GM12864 (cell line): Measurements from ENCODE around the gene NEAT1.
A peak's percentile ranks its signal among the peaks of the same experiment; 100 is the strongest.

Source experiments
- DNase-seq: peaks from one replicate; pipeline ENCODE4 v3.0.0-alpha.2; 2011; ENCODE audit warnings: low read depth
- H3K4me3 ChIP-seq: 2 replicates; pipeline ENCODE4 v1.5.1; 2011; ENCODE audit warnings: mild to moderate bottlenecking, low read depth, low read length, control low read depth
- TF ChIP-seq, protein P1 (sequence below): IDR thresholded peaks from 2 replicates; pipeline ENCODE4 v1.5.1; 2011; ENCODE audit warnings: low read depth, mild to moderate bottlenecking, moderate library complexity, low read length, control low read depth, inconsistent platforms; ENCODE audit errors: missing control alignments

Gene NEAT1

DNA sequence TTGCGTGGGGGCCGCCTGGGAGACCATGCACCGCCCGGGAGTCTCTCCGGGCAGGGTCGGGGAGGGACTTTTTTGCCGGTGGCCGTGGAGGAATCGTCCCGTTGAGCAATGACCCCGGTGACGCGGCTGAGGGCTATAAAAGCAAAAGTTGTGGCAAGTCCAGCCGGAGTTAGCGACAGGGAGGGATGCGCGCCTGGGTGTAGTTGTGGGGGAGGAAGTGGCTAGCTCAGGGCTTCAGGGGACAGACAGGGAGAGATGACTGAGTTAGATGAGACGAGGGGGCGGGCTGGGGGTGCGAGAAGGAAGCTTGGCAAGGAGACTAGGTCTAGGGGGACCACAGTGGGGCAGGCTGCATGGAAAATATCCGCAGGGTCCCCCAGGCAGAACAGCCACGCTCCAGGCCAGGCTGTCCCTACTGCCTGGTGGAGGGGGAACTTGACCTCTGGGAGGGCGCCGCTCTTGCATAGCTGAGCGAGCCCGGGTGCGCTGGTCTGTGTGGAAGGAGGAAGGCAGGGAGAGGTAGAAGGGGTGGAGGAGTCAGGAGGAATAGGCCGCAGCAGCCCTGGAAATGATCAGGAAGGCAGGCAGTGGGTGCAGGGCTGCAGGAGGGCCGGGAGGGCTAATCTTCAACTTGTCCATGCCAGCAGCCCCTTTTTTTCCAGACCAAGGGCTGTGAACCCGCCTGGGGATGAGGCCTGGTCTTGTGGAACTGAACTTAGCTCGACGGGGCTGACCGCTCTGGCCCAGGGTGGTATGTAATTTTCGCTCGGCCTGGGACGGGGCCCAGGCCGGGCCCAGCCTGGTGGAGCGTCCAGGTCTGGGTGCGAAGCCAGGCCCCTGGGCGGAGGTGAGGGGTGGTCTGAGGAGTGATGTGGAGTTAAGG lies at the start of gene NEAT1:
Gene NEAT1, plus strand, starts transcription at position 166 of the 883 bp plus-strand sequence.
- TF ChIP-seq, protein P1, sequence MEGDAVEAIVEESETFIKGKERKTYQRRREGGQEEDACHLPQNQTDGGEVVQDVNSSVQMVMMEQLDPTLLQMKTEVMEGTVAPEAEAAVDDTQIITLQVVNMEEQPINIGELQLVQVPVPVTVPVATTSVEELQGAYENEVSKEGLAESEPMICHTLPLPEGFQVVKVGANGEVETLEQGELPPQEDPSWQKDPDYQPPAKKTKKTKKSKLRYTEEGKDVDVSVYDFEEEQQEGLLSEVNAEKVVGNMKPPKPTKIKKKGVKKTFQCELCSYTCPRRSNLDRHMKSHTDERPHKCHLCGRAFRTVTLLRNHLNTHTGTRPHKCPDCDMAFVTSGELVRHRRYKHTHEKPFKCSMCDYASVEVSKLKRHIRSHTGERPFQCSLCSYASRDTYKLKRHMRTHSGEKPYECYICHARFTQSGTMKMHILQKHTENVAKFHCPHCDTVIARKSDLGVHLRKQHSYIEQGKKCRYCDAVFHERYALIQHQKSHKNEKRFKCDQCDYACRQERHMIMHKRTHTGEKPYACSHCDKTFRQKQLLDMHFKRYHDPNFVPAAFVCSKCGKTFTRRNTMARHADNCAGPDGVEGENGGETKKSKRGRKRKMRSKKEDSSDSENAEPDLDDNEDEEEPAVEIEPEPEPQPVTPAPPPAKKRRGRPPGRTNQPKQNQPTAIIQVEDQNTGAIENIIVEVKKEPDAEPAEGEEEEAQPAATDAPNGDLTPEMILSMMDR, result no peak
- H3K4me3 ChIP-seq, result peak within 1 kb of the TSS; percentile 97
- peak; percentile 93 for DNase-seq

DNA sequence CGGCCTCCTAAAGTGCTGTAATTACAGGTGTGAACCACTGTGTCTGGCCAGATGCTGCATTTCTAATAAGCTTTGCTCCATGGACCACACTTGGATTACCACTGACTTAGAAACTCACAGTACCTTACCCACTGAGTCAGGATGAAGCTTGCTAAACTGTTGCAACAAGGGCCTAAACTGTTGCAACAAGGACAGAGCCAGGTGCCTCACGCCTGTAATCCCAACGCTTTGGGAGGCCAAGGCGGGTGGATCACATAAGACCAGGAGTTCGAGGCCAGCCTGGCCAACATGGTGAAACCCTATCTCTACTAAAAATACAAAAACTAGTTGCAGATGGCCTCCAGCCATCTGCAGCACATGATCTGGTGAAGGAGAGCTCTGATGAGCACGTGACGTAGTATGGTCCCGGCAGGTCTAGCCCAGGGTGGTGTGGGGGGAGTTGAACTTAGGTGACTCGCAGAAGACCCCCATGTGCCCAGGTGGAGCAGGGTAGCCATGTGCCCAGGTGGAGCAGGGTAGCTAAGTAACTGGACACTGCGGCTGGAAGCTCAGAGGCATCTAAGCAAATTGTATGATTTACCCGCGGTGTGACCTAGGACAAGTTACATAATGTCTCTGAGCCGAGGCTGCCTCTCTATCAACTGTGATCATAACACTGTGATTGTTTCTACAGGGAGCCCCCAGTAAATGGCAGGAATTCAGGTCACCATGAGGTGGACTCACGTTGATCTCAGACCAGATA lies 48.6 kb upstream of the NEAT1 start:
- TF ChIP-seq, protein P1, result no peak
- H3K4me3 ChIP-seq, result no peak overlapping the region
- no peak for DNase-seq

DNA sequence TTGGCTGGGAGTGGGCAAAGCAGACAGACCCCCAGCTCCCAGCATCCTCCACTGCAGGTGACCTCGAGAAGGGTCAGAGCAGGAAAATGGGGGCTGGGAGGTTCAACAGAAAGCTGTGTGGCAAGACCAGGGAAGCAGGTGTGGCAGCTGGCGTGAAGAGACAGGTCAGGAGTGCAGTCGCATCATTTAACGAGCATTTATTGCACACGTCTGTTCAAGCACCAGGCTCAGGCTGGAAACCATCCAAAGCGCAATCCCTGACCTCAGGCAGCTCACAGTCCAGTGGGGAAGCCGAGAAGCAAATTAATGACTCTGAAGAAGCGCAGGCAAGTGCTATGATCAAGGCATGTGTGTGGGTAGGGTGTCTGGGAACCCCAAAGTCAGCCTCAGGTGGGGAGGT lies 47.6 kb upstream of the NEAT1 start:
- TF ChIP-seq, protein P1, result no peak

DNA sequence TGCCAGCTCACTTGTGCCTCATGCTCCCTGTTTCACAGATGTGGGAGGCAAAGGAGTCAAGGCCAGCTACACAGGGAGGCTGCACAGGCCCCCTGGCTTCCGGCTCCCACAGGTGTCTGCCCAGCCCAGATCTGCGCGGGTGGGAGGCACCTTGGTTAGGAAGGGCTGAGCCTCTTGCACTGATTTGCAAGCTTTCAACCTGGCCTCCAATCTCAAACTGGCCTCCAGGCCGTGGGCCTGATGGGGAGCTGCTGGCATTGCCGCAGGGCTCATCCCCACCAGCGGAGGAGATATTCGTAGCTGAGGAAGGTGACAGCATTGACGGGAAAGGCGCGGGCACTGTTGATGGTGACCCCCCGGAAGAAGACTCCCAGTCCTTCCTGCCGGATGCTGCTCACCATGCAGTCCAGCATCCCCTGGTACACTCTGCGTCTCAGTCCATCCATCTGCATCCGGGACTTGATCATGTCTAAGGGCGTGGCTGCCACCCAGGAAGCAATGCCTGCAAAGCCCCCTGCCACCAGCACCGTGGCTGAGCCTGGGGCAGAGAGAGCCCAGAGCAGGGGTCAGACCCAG lies 46.4 kb upstream of the NEAT1 start:
- TF ChIP-seq, protein P1, result no peak
- DNase-seq, result no peak
- H3K4me3 ChIP-seq, result no peak overlapping the region

More for the DNA sequence above, 47.6 kb upstream of the NEAT1 start:
- DNase-seq, result no peak
- H3K4me3 ChIP-seq, result no peak overlapping the region

DNA sequence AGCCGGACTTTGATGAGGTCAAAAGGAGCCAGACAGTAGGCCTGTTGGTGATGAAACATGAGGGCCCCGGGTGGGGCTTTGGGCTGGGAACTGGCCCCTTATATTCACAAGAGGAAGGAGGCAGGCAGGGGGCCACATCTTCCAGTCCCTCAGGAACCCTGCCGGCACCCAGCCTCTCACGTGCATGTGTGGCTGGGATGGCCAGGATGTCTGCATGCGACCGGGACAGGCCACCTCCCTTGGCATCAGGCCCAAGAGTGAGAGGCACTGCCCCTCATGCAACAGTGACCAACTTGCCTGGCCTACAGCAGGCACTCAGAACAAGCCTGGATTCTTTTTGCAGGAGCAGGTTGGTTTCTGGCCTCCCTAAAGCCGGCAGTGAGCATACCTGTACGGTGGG lies 45.6 kb upstream of the NEAT1 start:
- H3K4me3 ChIP-seq, result no peak overlapping the region
- DNase-seq, result no peak
- TF ChIP-seq, protein P1, result no peak

DNA sequence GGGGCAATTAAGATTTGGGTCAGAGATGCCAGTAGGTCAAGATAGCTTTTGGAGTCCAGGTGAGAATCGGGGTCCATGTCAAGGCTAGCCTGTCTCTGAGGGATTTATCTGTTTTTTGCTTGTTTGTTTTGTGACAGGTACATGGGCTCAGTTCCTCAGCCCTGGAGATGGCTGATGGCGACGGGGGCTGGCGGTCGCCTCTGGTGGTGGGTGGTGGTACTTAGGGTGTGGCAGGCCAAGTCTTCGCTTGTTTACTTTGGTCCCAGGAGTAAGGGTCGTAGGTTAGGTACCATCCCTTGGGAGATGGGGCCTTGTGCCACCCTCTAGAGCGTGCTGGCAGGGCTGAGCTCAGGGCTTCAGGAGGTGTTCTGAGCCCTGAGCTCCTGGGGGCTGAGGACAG lies 44.8 kb upstream of the NEAT1 start:
- no peak overlapping the region for H3K4me3 ChIP-seq
- TF ChIP-seq, protein P1, result peak; percentile 20
- no peak for DNase-seq
